T-helper 2 cell (primary cell): ENCODE measurements around the gene RBM47.
A peak's percentile ranks its signal among the peaks of the same experiment; 100 is the strongest.

Experiments used
- DNase-seq, 5 experiments: peaks; one replicate each; pipeline versions ENCODE4 v3.0.0 to v3.0.0-alpha.2; 2012 to 2022

RBM47 gene

GRCh38 chr4:40586729-40587128 lies 42.9 kb downstream of the RBM47 start:
- DNase-seq = no peak

- no peak for DNase-seq
Observed at GRCh38 chr4:40586034-40586433, 43.6 kb downstream of the RBM47 start.

GRCh38 chr4:40585201-40585799 lies 44.4 kb downstream of the RBM47 start:
- DNase-seq = no peak

GRCh38 chr4:40584517-40585141 lies 45.0 kb downstream of the RBM47 start:
- no peak for DNase-seq

- no peak for DNase-seq
Observed at GRCh38 chr4:40583850-40584439, 45.7 kb downstream of the RBM47 start.

- no peak for DNase-seq
Observed at GRCh38 chr4:40582413-40582812, 47.3 kb downstream of the RBM47 start.

GRCh38 chr4:40581254-40582140 lies 48.2 kb downstream of the RBM47 start:
- DNase-seq = peak in 1 of 5 experiments; percentile 91

GRCh38 chr4:40579983-40580382 lies 49.7 kb downstream of the RBM47 start:
- no peak for DNase-seq

- no peak for DNase-seq
Observed at GRCh38 chr4:40577588-40578253, 51.9 kb downstream of the RBM47 start.

- DNase-seq = peak in 1 of 5 experiments; percentile 47
Observed at GRCh38 chr4:40576651-40577480, 52.8 kb downstream of the RBM47 start.

GRCh38 chr4:40575846-40576245 lies 53.8 kb downstream of the RBM47 start:
- DNase-seq = no peak

- peak in 1 of 5 experiments; percentile 31 for DNase-seq
Observed at GRCh38 chr4:40573593-40574311, 55.9 kb downstream of the RBM47 start.

GRCh38 chr4:40572692-40573310 lies 56.9 kb downstream of the RBM47 start:
- DNase-seq = no peak

GRCh38 chr4:40571208-40571607 lies 58.5 kb downstream of the RBM47 start:
- DNase-seq = peak in 1 of 5 experiments; percentile 35

GRCh38 chr4:40570348-40571077 lies 59.2 kb downstream of the RBM47 start:
- no peak for DNase-seq

- DNase-seq = peak in 1 of 5 experiments; percentile 77
Observed at GRCh38 chr4:40564815-40565483, 64.7 kb downstream of the RBM47 start.

- no peak for DNase-seq
Observed at GRCh38 chr4:40564004-40564403, 65.7 kb downstream of the RBM47 start.

- DNase-seq = peak in 1 of 5 experiments; percentile 54
Observed at GRCh38 chr4:40563401-40563800, 66.3 kb downstream of the RBM47 start.

GRCh38 chr4:40562681-40563080 lies 67.0 kb downstream of the RBM47 start:
- no peak for DNase-seq
